ENCODE measurements around the gene FHIT. TPM values are rescaled to one million over a fixed set of nuclear protein-coding genes. Genes with fewer than 3 reads are reported as not detected.

FHIT gene
- total and polyA plus RNA-seq, 4 donors, result 2.1 to 14.7 (median 6.6) TPM

DNA sequence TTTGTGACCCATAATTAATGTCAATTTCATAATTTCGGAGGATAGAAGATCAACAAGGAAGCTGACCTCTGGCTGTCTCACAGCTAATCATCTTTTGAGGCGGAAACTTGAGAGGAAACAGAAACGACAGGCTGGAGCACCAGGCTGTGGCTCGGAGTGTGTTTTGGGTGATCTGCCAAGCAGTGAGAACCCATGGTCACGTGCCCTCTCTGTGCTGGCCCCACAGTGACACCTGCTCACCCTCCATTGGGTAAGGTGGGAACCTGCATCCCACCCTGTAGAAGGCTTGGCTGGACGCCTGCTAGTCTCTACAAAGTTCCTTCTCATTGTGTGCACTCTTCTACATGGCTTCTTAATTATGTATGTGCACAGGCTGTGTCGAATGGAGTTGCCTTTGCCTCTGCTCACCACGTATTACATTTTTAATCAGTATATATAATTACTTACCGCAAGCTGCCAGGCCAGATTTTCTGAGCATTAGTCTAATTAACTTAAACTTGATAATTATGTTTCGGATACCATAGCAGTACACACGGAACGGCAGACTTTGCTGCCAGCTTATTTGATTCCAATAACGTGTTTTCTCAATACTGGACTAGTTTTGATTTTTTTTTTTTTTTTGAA, 1482.0 kb downstream of the FHIT start:
- TF ChIP-seq EGR1 (IDR thresholded peaks at IDR 0.05; ENCODE audit: low read depth in 2 of 2), result no peak
- TF ChIP-seq, protein P1, sequence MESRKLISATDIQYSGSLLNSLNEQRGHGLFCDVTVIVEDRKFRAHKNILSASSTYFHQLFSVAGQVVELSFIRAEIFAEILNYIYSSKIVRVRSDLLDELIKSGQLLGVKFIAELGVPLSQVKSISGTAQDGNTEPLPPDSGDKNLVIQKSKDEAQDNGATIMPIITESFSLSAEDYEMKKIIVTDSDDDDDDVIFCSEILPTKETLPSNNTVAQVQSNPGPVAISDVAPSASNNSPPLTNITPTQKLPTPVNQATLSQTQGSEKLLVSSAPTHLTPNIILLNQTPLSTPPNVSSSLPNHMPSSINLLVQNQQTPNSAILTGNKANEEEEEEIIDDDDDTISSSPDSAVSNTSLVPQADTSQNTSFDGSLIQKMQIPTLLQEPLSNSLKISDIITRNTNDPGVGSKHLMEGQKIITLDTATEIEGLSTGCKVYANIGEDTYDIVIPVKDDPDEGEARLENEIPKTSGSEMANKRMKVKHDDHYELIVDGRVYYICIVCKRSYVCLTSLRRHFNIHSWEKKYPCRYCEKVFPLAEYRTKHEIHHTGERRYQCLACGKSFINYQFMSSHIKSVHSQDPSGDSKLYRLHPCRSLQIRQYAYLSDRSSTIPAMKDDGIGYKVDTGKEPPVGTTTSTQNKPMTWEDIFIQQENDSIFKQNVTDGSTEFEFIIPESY (IDR thresholded peaks at IDR 0.05), result no peak
- no peak for TF ChIP-seq RAD21 (IDR thresholded peaks at IDR 0.05)
- TF ChIP-seq, protein P2, sequence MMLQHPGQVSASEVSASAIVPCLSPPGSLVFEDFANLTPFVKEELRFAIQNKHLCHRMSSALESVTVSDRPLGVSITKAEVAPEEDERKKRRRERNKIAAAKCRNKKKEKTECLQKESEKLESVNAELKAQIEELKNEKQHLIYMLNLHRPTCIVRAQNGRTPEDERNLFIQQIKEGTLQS (IDR thresholded peaks at IDR 0.05), result no peak
- TF ChIP-seq TAF1 (conservative IDR thresholded peaks at IDR 0.05), result no peak
- TF ChIP-seq HNF4A (conservative IDR thresholded peaks at IDR 0.05), result no peak
- TF ChIP-seq RXRA (IDR thresholded peaks at IDR 0.05), result no peak
- no peak for TF ChIP-seq NR2F2 (IDR thresholded peaks at IDR 0.05)
- TF ChIP-seq, protein P3, sequence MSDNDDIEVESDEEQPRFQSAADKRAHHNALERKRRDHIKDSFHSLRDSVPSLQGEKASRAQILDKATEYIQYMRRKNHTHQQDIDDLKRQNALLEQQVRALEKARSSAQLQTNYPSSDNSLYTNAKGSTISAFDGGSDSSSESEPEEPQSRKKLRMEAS (IDR thresholded peaks at IDR 0.05), result no peak
- no peak for TF ChIP-seq SP1 (IDR thresholded peaks at IDR 0.05)
- TF ChIP-seq FOXA2 (IDR thresholded peaks at IDR 0.05), result no peak
- no peak for TF ChIP-seq FOXA1 (IDR thresholded peaks at IDR 0.05)
- no peak for TF ChIP-seq JUND (IDR thresholded peaks at IDR 0.05)
- no peak for TF ChIP-seq YY1 (IDR thresholded peaks at IDR 0.05)
- TF ChIP-seq, protein P4, sequence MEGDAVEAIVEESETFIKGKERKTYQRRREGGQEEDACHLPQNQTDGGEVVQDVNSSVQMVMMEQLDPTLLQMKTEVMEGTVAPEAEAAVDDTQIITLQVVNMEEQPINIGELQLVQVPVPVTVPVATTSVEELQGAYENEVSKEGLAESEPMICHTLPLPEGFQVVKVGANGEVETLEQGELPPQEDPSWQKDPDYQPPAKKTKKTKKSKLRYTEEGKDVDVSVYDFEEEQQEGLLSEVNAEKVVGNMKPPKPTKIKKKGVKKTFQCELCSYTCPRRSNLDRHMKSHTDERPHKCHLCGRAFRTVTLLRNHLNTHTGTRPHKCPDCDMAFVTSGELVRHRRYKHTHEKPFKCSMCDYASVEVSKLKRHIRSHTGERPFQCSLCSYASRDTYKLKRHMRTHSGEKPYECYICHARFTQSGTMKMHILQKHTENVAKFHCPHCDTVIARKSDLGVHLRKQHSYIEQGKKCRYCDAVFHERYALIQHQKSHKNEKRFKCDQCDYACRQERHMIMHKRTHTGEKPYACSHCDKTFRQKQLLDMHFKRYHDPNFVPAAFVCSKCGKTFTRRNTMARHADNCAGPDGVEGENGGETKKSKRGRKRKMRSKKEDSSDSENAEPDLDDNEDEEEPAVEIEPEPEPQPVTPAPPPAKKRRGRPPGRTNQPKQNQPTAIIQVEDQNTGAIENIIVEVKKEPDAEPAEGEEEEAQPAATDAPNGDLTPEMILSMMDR (IDR thresholded peaks at IDR 0.05; ENCODE audit: low read depth, low read length, missing input control), result no peak
- TF ChIP-seq HNF4G (IDR thresholded peaks at IDR 0.05), result no peak
- Histone ChIP-seq H3K9me3 (ENCODE audit: control insufficient read depth in 4 of 4, low read length in 3 of 4) (no peaks in the 10 kb centered on the region), H3K27me3 (ENCODE audit: control insufficient read depth in 4 of 4, insufficient read depth in 4 of 4, low read length in 3 of 4) (no peaks in the 10 kb centered on the region), H3K4me3 (ENCODE audit: low read depth in 1 of 3, low read length in 3 of 3) (no peak overlapping the region), H3K36me3 (ENCODE audit: control insufficient read depth in 4 of 4, insufficient read depth in 3 of 4, low read depth in 1 of 4, low read length in 3 of 4) (no peaks in the 10 kb centered on the region), H3K27ac (ENCODE audit: low read depth in 1 of 2, low read length in 2 of 2) (no peak overlapping the region), H3K4me1 (ENCODE audit: control insufficient read depth in 4 of 4, insufficient read depth in 4 of 4, low read length in 3 of 4) (no peaks in the 10 kb centered on the region), H3K9ac (ENCODE audit: low read depth in 1 of 2, low read length in 2 of 2) (no peak overlapping the region)
- DNase-seq (ENCODE audit: low spot score), result no peak
- WGBS, result 93% methylated on average over 13 of the region's 13 CpGs

DNA sequence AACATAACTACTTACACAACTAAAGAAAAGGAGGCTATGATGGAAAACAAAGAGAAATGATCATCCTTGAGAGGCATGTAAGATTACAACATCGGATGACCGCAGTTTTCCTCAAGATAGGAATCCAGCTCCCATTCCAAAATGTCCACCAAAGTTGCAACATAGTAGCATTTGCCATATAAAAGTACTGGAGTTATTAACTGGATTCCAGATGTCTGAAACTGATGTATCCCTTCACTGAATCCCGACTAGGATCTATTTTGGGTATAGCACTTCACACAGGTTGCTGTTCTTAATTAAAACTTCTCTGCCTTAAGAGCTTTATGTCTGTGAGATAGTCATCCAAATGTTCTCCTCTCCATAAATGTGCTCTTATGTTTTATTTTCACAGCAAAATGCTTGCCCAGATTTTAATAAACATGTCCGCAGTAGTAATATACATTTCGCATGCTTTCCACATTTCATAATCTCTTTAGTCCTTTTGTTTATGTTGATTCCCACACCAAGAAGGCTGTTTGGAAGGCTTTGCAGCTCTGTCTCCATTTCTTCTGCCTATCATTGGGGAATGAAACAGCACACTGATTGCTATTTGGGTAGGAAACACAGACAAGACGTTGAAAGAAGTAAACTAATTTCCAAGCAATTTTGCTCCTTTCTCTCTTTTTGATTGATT, 1484.9 kb downstream of the FHIT start:
- no peaks in the 10 kb centered on the region for H3K4me1 ChIP-seq (ENCODE audit: control insufficient read depth in 4 of 4, insufficient read depth in 4 of 4, low read length in 3 of 4)
- H3K27ac ChIP-seq (ENCODE audit: low read depth in 1 of 2, low read length in 2 of 2), result no peak overlapping the region
- no peaks in the 10 kb centered on the region for H3K27me3 ChIP-seq (ENCODE audit: control insufficient read depth in 4 of 4, insufficient read depth in 4 of 4, low read length in 3 of 4)
- no peaks in the 10 kb centered on the region for H3K36me3 ChIP-seq (ENCODE audit: control insufficient read depth in 4 of 4, insufficient read depth in 3 of 4, low read depth in 1 of 4, low read length in 3 of 4)
- DNase-seq (ENCODE audit: low spot score), result no peak
- H3K9ac ChIP-seq (ENCODE audit: low read depth in 1 of 2, low read length in 2 of 2), result no peak overlapping the region
- 81% methylated on average over 6 of the region's 6 CpGs for WGBS
- TF ChIP-seq FOXA2 (IDR thresholded peaks at IDR 0.05) (no peak), HNF4G (IDR thresholded peaks at IDR 0.05) (no peak), TAF1 (conservative IDR thresholded peaks at IDR 0.05) (no peak), EGR1 (IDR thresholded peaks at IDR 0.05; ENCODE audit: low read depth in 2 of 2) (no peak), SP1 (IDR thresholded peaks at IDR 0.05) (no peak), RXRA (IDR thresholded peaks at IDR 0.05) (no peak), GABPA (IDR thresholded peaks at IDR 0.05 in 1 of 2, conservative IDR thresholded peaks at IDR 0.05 in 1 of 2) (no peak), RAD21 (IDR thresholded peaks at IDR 0.05) (no peak), FOXA1 (IDR thresholded peaks at IDR 0.05) (no peak), HNF4A (conservative IDR thresholded peaks at IDR 0.05) (no peak)
- TF ChIP-seq, protein P1 (IDR thresholded peaks at IDR 0.05), result no peak
- TF ChIP-seq, protein P4 (IDR thresholded peaks at IDR 0.05; ENCODE audit: low read depth, low read length, missing input control), result no peak
- TF ChIP-seq, protein P5, sequence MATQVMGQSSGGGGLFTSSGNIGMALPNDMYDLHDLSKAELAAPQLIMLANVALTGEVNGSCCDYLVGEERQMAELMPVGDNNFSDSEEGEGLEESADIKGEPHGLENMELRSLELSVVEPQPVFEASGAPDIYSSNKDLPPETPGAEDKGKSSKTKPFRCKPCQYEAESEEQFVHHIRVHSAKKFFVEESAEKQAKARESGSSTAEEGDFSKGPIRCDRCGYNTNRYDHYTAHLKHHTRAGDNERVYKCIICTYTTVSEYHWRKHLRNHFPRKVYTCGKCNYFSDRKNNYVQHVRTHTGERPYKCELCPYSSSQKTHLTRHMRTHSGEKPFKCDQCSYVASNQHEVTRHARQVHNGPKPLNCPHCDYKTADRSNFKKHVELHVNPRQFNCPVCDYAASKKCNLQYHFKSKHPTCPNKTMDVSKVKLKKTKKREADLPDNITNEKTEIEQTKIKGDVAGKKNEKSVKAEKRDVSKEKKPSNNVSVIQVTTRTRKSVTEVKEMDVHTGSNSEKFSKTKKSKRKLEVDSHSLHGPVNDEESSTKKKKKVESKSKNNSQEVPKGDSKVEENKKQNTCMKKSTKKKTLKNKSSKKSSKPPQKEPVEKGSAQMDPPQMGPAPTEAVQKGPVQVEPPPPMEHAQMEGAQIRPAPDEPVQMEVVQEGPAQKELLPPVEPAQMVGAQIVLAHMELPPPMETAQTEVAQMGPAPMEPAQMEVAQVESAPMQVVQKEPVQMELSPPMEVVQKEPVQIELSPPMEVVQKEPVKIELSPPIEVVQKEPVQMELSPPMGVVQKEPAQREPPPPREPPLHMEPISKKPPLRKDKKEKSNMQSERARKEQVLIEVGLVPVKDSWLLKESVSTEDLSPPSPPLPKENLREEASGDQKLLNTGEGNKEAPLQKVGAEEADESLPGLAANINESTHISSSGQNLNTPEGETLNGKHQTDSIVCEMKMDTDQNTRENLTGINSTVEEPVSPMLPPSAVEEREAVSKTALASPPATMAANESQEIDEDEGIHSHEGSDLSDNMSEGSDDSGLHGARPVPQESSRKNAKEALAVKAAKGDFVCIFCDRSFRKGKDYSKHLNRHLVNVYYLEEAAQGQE (IDR thresholded peaks at IDR 0.05), result no peak
- H3K4me3 ChIP-seq (ENCODE audit: low read depth in 1 of 3, low read length in 3 of 3), result no peak overlapping the region
- H3K9me3 ChIP-seq (ENCODE audit: control insufficient read depth in 4 of 4, low read length in 3 of 4), result no peaks in the 10 kb centered on the region

Data from liver (tissue), 9 donors.